ENCODE data around the gene SLC27A4.
"Not testable (repeated sequence)": the region's sequence is repeated elsewhere in the genome, so short reads cannot be mapped to it uniquely, and the experiment has no call there.

SLC27A4 gene

DNA sequence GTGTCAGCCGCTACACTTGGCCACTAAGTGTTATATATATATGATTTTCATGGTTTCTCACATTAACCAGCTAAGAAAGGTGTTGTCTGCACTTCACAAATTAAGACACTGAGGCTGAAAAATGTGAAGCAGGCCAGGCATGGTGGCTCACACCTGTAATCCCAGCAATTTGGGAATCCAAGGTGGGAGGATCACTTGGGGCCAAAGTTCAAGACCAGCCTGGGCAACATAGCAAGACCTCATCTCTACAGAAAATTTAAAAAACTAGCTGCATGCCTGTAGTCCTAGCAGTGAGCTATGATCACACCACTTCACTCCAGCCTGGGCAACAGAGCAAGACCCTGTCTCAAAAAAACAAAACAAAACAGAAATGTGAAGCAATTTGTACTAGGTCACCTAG, 15.9 kb upstream of the SLC27A4 start:
- DNase-seq (ENCODE audit: low spot score): no peak

DNA sequence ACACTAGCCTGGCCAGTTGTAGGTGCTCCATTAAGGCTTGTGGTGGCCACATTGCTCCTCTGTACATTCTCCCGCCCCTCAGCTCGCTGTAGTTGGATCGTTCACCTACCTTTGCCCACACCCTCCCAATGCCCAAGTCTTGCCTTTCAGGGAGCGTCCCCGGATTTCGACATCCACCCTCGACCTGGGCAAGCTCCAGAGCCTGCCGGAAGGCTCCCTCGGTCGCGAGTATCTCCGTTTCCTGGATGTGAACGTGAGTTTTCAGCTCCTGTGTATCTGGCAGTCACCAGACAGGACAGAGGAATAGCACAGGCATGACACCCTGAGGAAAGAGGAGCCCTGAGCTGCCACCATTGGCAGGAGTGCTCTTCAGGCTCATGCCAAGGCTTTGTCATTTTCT, 14.7 kb upstream of the SLC27A4 start:
- no peak for DNase-seq (ENCODE audit: low spot score)

DNA sequence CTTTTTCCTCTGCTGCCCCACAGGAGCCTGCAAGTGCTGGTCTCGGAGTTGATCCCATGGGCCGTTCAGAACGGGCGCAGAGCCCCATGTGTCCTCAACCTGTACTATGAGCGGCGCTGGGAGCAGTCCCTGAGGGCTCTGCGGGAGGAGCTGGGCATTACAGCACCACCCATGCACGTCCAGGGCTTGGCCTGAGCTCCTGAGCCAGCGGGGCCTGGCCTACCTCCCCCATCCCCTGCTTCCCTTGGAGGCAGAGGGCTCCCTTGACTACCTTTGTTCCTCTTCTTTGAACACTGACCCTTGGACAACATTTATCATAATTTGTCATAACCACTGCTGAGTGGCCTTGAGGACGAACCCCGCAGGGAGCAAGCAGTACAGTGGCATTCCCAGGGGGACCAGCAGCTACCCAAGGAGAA, 6.9 kb upstream of the SLC27A4 start:
- no peak for DNase-seq (ENCODE audit: low spot score)

DNA sequence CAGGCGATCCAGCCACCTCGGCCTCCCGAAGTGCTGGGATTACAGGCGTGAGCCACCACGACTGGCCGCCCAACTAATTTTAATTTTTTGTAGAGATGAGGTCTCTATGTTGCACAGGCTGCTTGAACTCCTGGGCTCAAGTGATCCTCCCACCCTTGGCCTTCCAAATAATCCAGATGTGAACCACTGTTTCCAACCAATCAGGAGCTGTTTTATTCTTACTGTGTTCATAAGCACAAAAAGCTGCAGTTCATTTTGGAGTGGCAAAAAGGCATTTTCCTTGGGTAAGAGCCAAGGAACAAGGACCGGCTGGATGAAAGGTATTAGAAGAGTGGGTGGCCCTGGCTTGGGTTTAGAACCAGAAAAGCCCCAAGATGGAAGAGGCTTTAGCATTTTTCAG, 5.2 kb upstream of the SLC27A4 start:
- no peak for DNase-seq (ENCODE audit: low spot score)

DNA sequence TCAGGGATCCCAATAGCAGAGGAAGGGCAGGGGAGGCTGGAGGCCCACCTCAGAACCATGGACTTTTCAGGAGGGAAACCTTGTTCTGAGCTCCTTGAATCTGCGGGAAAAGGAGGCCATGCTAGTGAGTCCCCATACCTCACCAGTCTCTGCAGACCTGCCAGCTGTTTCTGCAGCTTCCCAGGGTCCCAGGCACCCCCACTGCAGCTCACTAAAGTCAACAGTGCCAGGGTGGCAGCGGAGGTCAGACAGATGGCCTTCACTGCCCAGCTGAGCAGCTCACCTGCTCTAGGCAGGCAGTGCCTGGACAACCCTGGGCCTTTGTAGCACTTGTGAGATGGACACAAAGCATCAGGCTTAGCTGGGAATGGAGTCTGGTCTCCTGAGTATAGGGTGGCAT, 4.4 kb upstream of the SLC27A4 start:
- DNase-seq (ENCODE audit: low spot score): no peak

DNA sequence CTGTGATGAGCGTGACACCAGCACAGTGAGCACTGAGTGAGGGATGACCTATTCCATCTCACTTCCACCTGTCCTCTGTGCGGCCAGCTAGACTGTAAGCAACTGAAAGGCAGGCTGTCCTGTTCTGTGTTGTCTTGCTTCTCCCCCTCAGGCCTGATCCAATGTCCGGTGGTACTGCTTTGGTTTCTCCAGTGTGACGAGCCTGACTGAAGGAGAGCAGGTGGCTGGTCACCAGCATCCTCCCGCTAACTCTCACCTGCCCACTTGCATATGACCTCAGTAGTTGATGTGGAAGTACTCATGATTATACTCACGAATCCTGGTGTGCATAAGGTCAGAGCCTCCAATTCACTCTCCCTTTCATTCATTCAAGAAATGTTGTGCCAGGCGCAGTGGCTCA, 2.4 kb upstream of the SLC27A4 start:
- no peak for DNase-seq (ENCODE audit: low spot score)

DNA sequence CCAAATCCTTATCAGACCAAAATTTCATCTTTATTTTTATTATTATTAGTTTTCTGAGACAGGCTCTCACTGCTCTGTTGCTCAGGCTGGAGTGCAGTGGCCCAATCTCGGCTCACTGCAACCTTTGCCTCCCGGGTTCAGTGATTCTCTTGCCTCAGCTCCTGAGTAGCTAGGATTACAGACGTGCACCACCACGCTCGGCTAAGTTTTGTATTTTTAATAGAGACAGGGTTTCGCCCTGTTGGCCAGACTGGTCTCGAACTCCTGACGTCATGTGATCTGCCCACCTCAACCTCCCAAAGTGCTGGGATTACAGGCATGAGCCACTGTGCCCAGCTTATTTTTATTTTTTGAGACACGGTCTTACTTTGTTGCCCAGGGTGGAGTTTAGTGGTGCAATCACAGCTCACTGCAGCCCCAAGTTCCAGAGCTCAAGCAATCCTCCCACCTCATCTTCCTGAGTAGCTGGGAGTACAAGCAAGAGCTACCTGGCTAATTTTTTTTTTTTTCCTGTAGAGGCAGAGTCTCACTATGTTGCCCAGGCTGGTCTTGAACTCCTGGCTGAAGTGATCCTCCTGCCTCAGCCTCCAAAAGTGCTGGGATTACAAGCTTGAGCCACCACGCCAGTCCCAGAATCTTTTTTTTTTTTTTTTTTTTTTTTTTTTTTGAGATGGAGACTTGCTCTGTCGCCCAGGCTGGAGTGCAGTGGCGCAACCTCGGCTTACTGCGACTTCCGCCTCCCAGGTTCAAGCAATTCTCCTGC, 1.3 kb upstream of the SLC27A4 start:
- DNase-seq (ENCODE audit: low spot score): not testable (repeated sequence)

DNA sequence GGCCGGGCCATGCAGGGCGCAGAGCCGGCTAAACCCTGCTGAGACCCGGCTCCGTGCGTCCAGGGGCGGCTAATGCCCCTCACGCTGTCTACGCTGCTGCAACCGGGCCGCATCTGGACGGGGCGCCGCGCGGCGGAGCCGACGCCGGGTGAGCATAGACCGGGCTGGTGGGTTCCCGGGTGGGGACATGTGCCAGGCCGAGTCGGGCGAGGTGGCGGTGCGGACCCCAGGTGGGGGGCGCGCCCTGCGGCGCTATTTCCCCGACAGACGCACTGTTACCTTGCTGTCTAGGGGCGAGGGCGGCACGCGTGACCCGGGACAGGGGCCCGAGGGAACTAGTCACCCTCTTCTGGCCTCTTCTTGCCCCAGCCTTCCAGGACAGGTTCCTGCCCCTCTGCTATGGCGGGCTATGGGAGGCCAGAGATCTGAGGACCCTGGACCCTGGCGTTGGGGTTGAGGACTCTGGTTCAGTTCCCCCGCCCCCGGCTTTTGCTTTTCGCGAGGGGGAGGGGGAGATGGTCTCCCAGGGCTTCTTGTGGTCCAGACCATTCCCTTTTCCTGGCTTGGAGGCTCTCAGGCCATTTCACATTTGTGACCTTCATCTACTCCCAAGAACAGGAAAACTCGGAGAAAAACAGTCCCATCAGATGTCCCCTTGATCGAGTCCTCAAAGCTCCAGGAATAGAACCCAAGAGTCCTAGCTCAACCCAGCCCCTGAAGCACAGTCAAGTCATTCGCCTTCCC, 536 bp downstream of the SLC27A4 start:
- no peak for DNase-seq (ENCODE audit: low spot score)

DNA sequence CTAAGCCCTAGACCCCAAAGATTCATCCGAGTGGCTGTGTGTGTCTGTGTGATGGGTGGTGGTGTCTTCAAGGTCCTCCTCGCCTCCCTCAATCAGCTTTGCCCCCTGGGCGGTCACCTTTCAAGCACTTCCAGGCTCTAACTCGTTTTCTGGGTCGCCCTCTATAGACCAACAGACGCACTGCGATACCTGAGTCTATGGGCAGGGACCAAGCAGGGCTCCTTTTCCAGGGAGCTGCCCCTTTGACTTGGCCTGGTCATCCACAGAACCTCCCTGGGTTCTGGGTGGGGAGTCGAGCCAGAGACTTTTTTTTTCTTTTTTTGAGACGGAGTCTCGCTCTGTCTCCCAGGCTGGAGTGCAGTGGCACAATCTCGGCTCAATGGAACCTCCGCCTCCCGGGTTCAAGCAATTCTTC, 1.1 kb downstream of the SLC27A4 start:
- DNase-seq (ENCODE audit: low spot score): peak; percentile 85

DNA sequence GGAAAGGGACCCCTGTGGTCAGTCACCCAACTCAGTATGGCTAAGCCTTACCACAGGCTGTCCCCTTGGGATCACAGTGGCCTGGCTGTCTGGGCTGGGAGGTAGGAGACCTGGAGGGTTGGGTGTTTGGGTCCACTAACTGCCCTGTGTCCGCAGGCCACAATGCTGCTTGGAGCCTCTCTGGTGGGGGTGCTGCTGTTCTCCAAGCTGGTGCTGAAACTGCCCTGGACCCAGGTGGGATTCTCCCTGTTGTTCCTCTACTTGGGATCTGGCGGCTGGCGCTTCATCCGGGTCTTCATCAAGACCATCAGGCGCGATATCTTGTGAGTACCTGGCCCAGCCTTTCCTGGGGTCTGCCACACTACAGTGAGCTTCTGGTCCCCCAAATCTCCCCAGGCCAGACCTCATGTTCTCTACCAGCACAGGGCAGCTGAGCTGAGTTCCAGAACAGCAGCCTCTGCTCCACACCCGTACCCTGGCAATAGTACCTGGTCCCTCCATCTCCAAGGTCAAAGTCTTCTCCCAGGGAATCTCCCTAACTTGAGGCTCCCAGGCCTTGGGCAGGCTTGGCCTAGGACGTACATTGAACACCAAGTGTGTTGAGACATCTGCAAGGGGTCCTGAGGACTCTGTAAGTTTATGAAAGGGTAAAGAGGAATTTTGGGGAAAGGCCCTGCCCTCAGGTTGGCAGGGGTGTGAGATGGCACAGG, 2.8 kb downstream of the SLC27A4 start:
- no peak for DNase-seq (ENCODE audit: low spot score)

DNA sequence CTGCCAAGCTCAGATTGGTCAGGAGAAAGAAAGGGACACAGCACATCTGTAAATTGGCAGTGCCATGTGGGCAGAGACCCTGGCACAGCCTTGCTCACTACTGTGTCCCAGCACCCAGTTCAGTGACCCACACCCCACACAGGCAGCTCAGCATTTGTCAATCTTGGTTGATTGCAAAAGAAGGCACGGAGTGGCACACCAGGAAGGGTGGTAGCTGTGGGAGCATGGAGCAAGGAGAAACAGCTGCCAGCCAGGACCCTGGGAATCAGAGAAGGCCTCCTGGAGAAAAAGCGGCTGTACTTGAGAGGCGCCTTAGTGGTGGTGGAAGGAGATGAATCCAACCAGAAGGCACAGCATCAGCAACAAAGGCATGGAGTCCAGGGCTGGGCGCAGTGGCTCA, 3.5 kb downstream of the SLC27A4 start:
- DNase-seq (ENCODE audit: low spot score): no peak

DNA sequence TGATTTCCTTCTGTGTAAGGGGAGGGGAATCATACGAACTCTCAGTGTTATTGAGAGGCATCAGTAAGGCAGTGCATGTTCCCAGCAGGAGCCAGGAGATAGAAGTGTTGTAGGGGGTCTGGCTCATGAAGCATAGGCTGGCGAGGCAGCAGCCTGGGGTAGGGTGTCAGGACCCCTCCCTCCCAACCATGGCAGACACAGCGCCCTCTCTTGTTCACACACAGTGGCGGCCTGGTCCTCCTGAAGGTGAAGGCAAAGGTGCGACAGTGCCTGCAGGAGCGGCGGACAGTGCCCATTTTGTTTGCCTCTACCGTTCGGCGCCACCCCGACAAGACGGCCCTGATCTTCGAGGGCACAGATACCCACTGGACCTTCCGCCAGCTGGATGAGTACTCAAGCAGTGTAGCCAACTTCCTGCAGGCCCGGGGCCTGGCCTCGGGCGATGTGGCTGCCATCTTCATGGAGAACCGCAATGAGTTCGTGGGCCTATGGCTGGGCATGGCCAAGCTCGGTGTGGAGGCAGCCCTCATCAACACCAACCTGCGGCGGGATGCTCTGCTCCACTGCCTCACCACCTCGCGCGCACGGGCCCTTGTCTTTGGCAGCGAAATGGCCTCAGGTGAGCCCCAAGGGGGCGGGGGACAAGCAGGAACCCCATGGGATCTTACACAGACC, 4.7 kb downstream of the SLC27A4 start:
- DNase-seq (ENCODE audit: low spot score): no peak

DNA sequence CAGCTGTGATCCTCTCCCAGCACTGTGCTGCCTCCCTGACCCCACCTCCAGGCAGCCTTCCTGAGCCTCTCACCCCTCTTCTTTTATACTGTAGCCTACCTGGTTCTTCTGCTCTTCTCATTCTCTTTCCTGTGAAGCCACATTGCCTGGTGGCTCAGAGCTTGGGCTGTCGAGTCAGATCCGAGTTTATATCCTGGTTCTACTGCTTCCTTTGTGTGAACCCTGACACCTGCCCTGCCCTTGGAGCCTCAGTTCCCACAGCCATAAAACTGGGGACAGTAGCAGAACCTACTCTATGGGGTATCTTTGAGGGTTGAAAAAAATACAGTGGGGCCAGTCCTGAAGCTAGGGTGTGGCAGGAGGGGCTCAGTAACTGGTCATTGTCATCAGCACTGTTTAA, 8.8 kb downstream of the SLC27A4 start:
- DNase-seq (ENCODE audit: low spot score): no peak

DNA sequence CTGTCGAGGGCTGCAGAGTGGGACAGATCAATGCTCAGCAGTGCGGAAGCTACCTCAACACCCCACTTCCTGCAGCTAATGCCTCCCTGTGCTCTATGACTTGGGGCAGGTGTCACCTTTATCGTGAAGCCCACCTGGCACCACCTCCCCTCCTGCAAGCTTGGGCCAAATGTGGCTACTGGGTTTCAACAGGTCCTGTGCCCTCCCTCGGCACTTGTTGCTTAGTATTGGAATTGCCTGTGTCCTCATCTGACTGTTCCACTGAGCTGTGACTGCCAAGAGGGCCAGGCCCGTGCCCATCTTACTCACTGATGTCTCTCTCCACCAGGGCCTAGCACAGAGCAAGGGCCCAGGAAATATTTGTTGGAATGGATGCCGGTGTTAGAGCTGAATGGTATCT, 9.4 kb downstream of the SLC27A4 start:
- DNase-seq (ENCODE audit: low spot score): no peak

DNA sequence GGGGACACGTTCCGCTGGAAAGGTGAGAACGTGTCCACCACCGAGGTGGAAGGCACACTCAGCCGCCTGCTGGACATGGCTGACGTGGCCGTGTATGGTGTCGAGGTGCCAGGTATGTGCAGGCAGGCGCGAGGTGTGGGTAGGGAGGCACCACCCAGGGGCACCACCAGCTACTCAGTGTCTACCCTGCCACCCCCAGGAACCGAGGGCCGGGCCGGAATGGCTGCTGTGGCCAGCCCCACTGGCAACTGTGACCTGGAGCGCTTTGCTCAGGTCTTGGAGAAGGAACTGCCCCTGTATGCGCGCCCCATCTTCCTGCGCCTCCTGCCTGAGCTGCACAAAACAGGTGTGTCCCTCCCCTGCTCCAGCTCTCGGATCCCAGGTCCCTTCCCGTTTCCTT, 15.1 kb downstream of the SLC27A4 start:
- DNase-seq (ENCODE audit: low spot score): no peak

DNA sequence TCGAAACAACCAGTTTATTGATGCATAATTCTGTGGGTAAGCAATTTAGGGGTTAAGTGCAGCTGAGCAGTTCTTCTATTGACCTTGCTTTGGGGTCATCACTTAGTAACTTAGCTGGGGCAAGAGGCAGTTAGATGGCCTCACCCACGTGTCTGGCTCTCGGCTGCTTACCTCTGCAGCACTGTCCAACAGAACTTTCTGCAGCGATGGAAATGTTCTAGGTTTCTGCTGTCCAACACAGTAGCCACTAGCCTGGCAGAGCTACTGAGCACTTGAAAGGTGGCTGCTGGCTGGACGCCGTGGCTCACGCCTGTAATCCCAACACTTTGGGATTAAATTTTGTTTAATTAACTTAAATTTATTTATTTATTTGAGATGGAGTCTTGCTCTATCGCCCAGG, 17.8 kb downstream of the SLC27A4 start:
- DNase-seq (ENCODE audit: low spot score): no peak

DNA sequence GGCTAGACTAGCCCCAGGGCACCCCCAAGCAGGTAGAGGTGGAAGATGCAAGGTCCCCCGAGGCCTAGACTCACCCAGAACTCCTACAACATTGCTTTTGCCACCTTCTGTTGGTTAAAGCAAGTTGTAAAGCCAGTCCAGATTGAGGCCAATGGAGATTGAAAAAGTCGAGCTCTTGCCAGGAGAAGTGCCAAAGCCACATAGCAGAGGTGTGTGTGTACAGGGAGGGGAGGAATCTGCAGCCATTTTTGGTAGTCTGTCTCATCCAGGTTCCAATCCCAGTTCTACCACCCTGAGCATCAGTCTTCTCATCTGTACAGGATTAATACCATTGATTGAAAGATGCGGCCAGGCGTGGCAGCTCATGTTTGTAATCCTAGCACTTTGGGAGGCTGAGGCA, 18.5 kb downstream of the SLC27A4 start:
- DNase-seq (ENCODE audit: low spot score): no peak

DNA sequence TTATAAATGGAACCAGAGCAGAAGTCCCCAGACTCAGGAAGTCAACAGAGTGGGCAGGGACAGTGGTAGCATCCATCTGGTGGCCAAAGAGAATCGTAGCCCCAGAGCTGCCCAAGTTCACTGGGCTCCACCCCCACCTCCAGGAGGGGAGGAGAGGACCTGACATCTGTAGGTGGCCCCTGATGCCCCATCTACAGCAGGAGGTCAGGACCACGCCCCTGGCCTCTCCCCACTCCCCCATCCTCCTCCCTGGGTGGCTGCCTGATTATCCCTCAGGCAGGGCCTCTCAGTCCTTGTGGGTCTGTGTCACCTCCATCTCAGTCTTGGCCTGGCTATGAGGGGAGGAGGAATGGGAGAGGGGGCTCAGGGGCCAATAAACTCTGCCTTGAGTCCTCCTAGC, 20.5 kb downstream of the SLC27A4 start:
- DNase-seq (ENCODE audit: low spot score): no peak

DNA sequence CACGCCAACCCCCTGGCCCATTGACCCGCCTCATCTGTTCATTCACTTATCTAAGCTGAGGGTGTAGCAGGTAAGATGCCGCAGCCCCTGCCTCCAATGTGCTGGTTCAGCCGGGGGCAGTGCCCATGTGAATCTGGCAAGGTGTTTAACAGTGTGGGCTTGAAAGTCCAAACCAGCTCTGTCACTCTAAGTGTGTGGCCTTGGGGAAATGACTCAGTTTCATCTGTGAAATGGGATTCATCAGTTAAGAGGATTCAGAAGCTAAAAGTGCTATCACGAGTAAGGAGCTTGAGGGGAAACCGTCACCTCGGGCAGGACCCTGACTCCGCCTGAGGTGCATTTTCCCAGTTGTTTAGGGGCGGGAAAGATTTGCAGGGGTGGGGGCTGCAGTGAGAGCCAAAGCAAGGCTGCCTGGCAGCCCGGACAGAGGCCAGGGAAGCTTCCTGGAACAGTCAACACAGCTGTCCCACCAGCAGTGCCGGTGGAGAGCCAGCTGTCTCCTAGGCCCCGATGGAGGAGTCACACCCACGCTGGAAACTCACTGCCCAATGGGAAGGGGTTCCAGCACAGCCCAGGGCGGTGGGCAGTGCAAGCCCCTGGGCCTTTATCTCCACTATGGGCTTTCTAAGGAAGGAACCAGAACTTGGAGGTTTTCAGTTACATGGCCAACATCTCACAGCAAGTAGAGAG, 21.1 kb downstream of the SLC27A4 start:
- no peak for DNase-seq (ENCODE audit: low spot score)

DNA sequence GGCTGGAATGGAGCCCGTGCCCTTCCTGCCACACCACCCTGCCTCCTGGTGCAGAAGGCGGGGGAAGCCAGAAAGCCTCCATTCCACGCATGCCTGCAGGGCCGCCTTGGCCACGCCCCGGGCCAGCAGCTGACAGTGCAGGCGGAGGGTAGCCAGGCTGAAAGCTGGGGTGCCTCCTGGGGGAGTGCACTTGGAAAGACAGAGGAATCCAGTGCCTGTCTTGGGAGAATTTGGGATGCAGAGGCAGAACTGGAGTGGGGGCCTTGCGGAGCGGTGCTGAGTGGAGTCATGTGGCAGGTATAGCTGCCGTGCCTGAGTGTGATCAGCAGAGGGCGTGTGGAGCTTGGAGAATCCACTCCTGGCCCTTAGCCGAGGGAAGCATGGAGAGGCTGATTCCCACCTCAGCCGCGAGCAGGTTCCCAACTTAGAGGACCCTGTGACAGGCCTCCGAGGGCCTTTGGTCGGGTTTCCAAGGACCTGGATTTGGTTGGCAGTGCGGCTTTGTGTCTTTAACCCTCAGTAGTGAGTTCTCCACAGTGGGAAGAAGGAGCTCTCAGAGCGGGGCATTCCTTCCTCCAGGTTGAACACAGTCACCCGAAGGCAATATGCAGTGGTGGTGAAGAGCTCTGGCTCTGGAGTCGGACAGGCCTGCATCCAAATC, 21.8 kb downstream of the SLC27A4 start:
- peak; percentile 89 for DNase-seq (ENCODE audit: low spot score)

DNA sequence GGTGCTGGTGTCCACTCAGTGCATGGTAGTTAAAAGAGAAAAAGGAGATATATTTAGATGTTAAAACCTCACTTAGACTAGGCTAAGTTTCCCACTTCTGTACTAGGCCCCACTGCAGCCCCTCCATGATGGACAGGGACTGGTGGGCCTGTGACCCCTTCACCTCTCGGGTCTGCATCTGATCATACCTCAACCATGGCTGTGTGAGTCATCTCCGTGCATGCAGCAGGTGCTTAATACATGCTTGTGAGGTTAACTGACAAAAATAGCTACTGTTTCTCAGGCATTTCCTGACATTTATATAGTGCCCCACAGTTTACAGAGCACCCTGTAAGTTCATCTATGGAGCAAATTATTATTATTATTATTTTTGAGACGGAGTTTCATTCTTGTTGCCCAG, 22.4 kb downstream of the SLC27A4 start:
- DNase-seq (ENCODE audit: low spot score): no peak
